Skin epidermis (tissue), 12 donors: Measurements from ENCODE around the gene KCNT1.
"Not testable (repeated sequence)": the region's sequence is repeated elsewhere in the genome, so short reads cannot be mapped to it uniquely, and the experiment has no call there.

ENCODE experiments used
- H3K27ac ChIP-seq, 21 experiments: fragments of 200-600 bp; sonication (generic) in 11 of 21; one replicate each; pipeline ENCODE4 v1.5.0; 2020; ENCODE audit warnings: mild to moderate bottlenecking in 3 of 21, inconsistent platforms in 2 of 21, moderate library complexity in 2 of 21
- H3K4me3 ChIP-seq, 7 experiments: fragments of 200-600 bp; sonication (generic) in 2 of 7; one replicate each; pipeline ENCODE4 v1.5.0; 2020; ENCODE audit warnings: inconsistent platforms in 2 of 7, mild to moderate bottlenecking in 2 of 7, moderate library complexity in 1 of 7

Gene KCNT1

DNA sequence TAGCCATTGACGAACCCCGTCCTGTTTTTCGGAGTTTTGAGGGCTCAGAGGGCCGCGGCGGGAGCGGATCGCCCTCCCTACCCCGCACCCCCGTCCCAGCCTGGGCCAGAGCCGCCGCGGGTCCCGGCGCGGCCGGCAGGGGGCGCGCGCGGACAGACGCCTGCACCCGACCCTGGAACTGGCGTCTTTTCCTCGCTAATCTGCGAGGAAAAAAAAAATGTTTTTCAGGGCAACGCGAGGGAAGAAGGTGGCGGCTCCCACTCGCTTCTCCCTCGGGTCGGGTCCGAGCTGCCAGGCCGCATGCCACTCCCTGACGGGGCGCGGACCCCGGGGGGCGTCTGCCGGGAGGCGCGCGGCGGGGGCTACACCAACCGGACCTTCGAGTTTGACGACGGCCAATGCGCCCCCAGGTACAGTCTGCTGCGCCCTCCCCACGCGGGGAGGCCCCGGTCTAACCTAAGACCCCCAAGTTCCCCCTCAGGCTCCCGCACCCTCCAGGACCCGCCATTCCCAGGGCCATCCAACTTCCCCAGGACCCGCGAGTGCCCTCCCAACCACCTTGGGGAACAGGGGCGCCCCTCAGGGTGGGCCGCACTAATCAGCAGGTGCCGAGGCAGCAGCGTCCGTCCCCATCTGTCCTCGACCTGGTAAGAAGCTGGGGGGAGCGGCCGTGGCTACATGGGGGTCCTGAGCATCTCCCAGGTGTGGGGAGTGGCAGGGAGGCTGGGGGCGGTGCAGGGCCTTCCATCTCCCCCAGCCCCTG, at the start of gene KCNT1:
Gene KCNT1, plus strand, starts transcription at position 227 of the 763 bp plus-strand sequence. Its CDS starts 74 bp downstream, at position 301.
- Histone ChIP-seq H3K4me3 (no peak within 1 kb of the TSS), H3K27ac (no peak within 1 kb of the TSS)

GRCh38 chr9:135655317-135655716, 46.7 kb upstream of the KCNT1 start:
- H3K27ac ChIP-seq, result no peak overlapping the region
- H3K4me3 ChIP-seq, result no peak overlapping the region

GRCh38 chr9:135657416-135657815, 44.6 kb upstream of the KCNT1 start:
- Histone ChIP-seq H3K4me3 (no peak overlapping the region), H3K27ac (no peak overlapping the region)

- Histone ChIP-seq H3K4me3 (no peak overlapping the region), H3K27ac (no peak overlapping the region)
These were observed 42.7 kb upstream of the KCNT1 start for GRCh38 chr9:135659252-135659651.

- H3K4me3 ChIP-seq, result no peak overlapping the region
- no peak overlapping the region for H3K27ac ChIP-seq
These were observed 41.6 kb upstream of the KCNT1 start for GRCh38 chr9:135660407-135660806.

DNA sequence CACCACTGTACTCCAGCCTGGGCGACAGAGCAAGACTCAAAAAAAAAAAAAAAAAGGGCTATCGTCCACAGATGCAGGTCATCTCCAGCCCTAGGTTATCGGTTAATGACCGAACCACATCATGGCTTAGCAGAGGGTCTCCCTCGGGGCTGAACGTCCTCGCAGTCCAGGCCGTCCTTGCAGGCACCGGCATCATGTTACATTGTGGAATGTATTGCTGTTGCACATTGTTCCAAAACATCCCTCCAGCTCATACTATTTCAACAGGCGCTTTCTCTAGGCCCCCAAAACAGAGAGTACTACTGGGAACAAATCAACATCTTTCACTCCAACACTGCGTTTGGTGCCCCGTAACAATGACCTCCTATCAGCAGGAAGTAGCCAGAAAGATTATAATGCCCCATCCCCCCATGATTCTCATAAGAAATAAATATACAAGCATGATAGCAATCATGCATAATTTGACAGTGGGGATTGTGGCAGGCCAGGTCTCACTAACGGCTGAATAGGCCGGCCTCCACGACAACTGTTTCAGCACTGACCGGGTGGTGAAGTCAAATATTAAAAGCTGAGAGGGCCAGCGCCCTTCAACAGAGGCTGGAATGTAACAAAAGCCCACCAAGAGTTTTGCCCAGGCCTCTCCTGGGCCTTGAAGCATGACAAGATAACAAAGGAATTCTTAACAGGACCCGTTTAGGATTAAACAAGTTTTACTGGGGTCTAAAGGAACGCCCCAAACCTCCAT, 40.0 kb upstream of the KCNT1 start:
- H3K4me3 ChIP-seq, result no peak overlapping the region
- H3K27ac ChIP-seq, result no peak overlapping the region

DNA sequence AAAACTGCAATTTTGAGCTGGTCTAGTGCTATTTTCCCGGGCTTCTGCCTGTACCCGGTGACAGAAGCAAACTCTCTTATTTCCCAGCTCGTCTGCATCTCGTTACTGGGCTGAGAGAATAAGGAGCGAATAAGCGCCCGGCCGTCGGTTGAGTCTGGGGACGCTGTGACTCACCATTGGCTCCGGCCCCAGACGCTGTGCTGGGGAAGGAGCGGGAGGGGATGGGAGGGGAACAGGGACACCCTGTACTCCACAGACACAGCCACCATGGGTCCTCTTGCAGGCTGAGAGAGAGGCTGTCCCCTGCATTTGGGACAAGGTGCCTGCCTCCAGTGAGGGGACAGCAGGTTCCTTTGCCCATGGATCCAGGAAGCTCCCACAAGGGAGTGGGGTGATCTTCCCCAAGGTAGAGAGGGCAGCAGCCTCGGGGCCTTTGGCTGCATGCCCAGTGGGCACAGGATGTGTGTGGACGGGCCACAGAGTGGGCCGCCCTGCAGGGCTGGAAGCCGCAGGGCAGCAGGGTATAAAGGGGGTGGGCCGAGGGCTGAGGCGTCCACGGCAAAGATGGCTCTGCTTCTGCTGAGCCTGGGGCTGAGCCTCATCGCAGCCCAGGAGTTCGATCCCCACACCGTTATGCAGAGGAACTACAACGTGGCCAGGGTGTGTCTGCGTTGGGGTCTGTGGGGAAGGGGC, 39.1 kb upstream of the KCNT1 start, which contains the start of gene LCN9:
Gene LCN9, plus strand, starts transcription at position 552 of the 693 bp plus-strand sequence. Its CDS starts 13 bp downstream, at position 565.
- Histone ChIP-seq H3K27ac (no peak within 1 kb of the TSS), H3K4me3 (no peak within 1 kb of the TSS)

DNA sequence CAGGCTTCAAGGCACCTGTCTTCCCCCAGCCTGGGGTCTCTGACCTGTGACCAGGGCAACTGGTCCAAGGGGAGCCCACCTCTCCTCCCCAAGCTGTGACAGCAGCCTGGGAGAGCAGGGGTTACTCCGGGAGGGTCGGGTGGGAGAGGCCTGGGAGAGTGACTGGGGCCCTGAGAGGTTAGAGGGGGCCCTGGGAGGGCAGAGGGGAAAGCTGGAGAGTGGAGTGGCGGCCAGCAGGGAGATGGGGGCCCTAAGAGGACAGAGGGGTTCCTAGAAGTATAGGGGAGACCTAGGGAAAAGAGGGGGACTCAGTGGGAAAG, 38.6 kb upstream of the KCNT1 start:
- H3K27ac ChIP-seq, result no peak overlapping the region
- no peak overlapping the region for H3K4me3 ChIP-seq

GRCh38 chr9:135663857-135664256, 38.1 kb upstream of the KCNT1 start:
- H3K27ac ChIP-seq, result no peak overlapping the region

GRCh38 chr9:135664266-135664665, 37.7 kb upstream of the KCNT1 start:
- Histone ChIP-seq H3K4me3 (no peak overlapping the region), H3K27ac (no peak overlapping the region)

More at GRCh38 chr9:135663857-135664256, 38.1 kb upstream of the KCNT1 start:
- no peak overlapping the region for H3K4me3 ChIP-seq

GRCh38 chr9:135664801-135665794, 36.9 kb upstream of the KCNT1 start:
- H3K4me3 ChIP-seq, result no peak overlapping the region
- H3K27ac ChIP-seq, result no peak overlapping the region

GRCh38 chr9:135665795-135666189, 36.2 kb upstream of the KCNT1 start:
- Histone ChIP-seq H3K4me3 (no peak overlapping the region), H3K27ac (no peak overlapping the region)

GRCh38 chr9:135666534-135667462, 35.2 kb upstream of the KCNT1 start:
- H3K4me3 ChIP-seq, result no peak overlapping the region
- H3K27ac ChIP-seq, result no peak overlapping the region

DNA sequence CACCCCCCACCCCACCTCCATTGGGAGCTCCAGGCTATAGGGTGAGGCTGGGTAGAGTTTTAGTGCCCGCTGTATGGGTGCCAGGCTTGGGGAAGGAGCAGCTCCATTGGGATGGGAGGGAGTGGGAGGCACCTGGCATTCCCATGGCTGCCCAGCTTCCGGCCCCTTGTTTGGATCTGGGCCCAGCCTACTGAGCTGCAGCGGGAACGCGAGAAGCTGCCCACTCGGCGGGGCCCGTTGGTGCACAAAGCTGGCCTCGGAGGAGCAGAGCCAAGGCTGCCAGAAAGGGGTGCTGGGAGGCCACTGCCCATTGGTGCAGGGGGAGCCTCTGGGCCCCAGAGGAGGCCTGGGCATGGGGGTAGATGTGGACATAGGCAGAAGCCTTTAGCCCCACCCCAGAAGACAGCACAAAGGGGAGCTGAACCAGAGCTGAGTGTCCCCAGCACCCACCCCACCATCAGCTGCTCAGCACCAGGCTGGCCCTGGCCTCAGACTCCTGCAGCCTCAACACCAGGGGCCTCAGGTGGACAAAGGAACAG, 34.5 kb upstream of the KCNT1 start:
- H3K4me3 ChIP-seq, result no peak overlapping the region
- no peak overlapping the region for H3K27ac ChIP-seq

- not testable (repeated sequence) for H3K4me3 ChIP-seq, H3K27ac ChIP-seq
These were observed 33.0 kb upstream of the KCNT1 start for GRCh38 chr9:135669018-135669417.

DNA sequence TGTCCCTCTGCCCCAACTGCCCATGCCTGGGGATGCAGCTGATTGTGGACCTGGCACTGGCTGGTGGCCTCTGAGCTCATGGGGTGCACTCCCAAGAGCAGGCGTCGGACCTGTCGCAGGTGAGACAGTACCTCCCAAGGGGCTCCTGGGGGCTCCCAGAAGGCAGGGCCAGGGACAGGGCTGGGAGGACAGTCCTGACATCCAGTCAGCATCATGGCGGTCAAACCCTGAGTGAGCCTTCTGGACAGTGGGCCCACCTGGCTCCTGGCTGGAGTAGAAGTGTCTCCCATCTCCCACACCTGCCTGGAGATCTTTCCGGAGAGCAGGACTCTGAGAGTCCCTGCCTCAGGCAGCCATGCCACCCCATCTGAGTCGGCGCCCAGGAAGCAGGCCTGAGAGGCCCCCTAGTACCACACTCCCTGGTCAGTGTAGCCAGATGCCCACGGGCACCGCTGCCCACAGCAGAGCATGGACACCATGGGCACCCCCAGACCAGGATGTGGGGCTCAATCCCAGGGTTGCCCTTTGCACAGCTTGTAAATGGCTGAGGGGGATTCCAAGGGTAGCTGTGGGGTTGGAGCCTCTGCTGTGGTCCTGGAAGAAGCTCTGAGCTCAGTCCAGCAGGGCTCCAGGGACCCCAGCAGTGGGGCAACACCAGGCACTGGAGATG, 32.2 kb upstream of the KCNT1 start:
- Histone ChIP-seq H3K27ac (no peak overlapping the region), H3K4me3 (no peak overlapping the region)

GRCh38 chr9:135670721-135671590, 31.0 kb upstream of the KCNT1 start:
- Histone ChIP-seq H3K27ac (no peak overlapping the region), H3K4me3 (no peak overlapping the region)
